K562 (cell line): Measurements from ENCODE around the gene CLCN1. TPM values are rescaled to one million over a fixed set of nuclear protein-coding genes. Genes with fewer than 3 reads are reported as not detected.

ENCODE experiments used
- ARHGAP35 ChIP-seq: fragments of 450-650 bp; IDR thresholded peaks from 2 replicates; pipeline ENCODE4 v1.6.1; 2018; ENCODE audit not compliant: partially characterized antibody
- BRCA1 ChIP-seq, 2 experiments: fragments of 450-650 bp in 1 of 2; sonication (generic) in 1 of 2; formaldehyde crosslinking in 1 of 2; IDR thresholded peaks; 2 replicates each; pipeline versions ENCODE4 v1.5.0 to v1.6.1; 2017 to 2020; ENCODE audit warnings: mild to moderate bottlenecking in 1 of 2, missing genetic modification reagents in 1 of 2
- CHD1 ChIP-seq: fragments of 200-600 bp; sonication (generic); IDR thresholded peaks from one replicate; pipeline ENCODE4 v1.6.1; 2012; ENCODE audit warnings: mild to moderate bottlenecking, moderate library complexity, low read length, inconsistent platforms
- E2F1 ChIP-seq: sonication (generic); formaldehyde crosslinking; IDR thresholded peaks from 2 replicates; pipeline ENCODE4 v1.8.1; 2023; ENCODE audit warnings: mild to moderate bottlenecking, missing genetic modification reagents, moderate library complexity
- KLF16 ChIP-seq: IDR thresholded peaks from 2 replicates; pipeline ENCODE4 v1.6.1; 2016; ENCODE audit warnings: antibody characterized with exemption
- MLLT1 ChIP-seq, 2 experiments: fragments of 450-650 bp; IDR thresholded peaks; 2 replicates each; pipeline ENCODE4 v1.6.1; 2016
- PHB ChIP-seq: fragments of 250-450 bp; sonication (Bioruptor Pico); IDR thresholded peaks from 2 replicates; pipeline ENCODE4 v1.5.0; 2021
- ZNF212 ChIP-seq: fragments of 450-650 bp; formaldehyde crosslinking; IDR thresholded peaks from 2 replicates; pipeline ENCODE4 v1.4.0; 2020; ENCODE audit warnings: mild to moderate bottlenecking
- ZNF551 ChIP-seq: fragments of 250-450 bp; sonication (Bioruptor Pico); IDR thresholded peaks from 2 replicates; pipeline ENCODE4 v1.5.0; 2021; ENCODE audit warnings: mild to moderate bottlenecking, moderate library complexity
- polyA plus RNA-seq, 8 experiments: library from polyadenylated mRNA; depleted of rRNA in 4 of 8; stranded (reverse) in 5 of 8; unstranded in 3 of 8; fragments of >200 nt; fragmentation: Nextera tagmentation in 2 of 8; fragmentation: Illumina TruSeq in 1 of 8; extraction: Ambion mirVana in 2 of 8; extraction: Trizol in 1 of 8; gene quantifications; 2 replicates each; pipeline versions ENCODE4 v1.2.1 to v1.2.3, GENCODE V29; 2011 to 2014; ENCODE audit warnings: inconsistent platforms in 1 of 8, missing spikeins in 1 of 8
- total RNA-seq, 7 experiments: library from RNA; depleted of rRNA in 6 of 7; stranded (reverse); fragments of >200 nt in 6 of 7; fragmentation: Illumina TruSeq in 2 of 7; extraction: Trizol in 2 of 7; gene quantifications; 2 replicates each; pipeline versions ENCODE4 v1.2.1 to v1.2.3, GENCODE V29; 2011 to 2021; ENCODE audit warnings: low replicate concordance in 1 of 7
- TF ChIP-seq, protein P1 (sequence below), 2 experiments: fragments of 450-650 bp; formaldehyde crosslinking in 1 of 2; IDR thresholded peaks; 2 replicates each; pipeline versions ENCODE4 v1.4.0 to v1.6.1; 2014 to 2020; ENCODE audit warnings: mild to moderate bottlenecking in 2 of 2, borderline replicate concordance in 1 of 2, low read depth in 1 of 2
- TF ChIP-seq, protein P2 (sequence below): IDR thresholded peaks from 2 replicates; pipeline ENCODE4 v1.6.1; 2011; ENCODE audit warnings: borderline replicate concordance, low read depth, mild to moderate bottlenecking, moderate library complexity, low read length; ENCODE audit not compliant: insufficient read depth, poor library complexity, severe bottlenecking
- TF ChIP-seq, protein P3 (sequence below), 3 experiments: IDR thresholded peaks in 2 of 3; conservative IDR thresholded peaks in 1 of 3; 2 replicates each; pipeline ENCODE4 v1.5.1; 2011 to 2012; ENCODE audit warnings: low read length in 3 of 3, mild to moderate bottlenecking in 3 of 3, control low read depth in 2 of 3, improper control_type of control experiment in 1 of 3, inconsistent platforms in 1 of 3, low read depth in 1 of 3, mixed read lengths in 1 of 3, moderate library complexity in 1 of 3; ENCODE audit not compliant: insufficient read depth in 2 of 3

Gene CLCN1
- total and polyA plus RNA-seq, 9 of the 15 experiments (the other 6 are each of a cell fraction or from before 2014, with no cell fraction given) = 0.01 to 0.11 (median 0.04) TPM; not detected in 4

DNA sequence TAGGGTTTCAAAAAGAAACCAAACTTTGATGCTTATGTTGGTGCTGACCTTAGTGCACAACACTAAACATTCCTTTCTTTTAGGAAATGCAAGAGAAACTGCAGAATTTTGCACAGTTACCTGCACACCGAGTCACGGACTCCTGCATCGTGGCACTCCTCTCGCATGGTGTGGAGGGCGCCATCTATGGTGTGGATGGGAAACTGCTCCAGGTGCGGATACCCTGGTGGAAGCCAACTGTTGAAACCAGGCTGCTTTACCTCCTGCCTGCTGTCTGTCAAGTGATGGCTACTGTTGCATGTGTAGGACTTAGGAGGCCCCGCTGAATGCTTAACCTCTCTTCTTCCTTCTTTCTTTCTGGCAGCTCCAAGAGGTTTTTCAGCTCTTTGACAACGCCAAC is 16.1 kb upstream of the CLCN1 start (continued):
- TF ChIP-seq, protein P1, sequence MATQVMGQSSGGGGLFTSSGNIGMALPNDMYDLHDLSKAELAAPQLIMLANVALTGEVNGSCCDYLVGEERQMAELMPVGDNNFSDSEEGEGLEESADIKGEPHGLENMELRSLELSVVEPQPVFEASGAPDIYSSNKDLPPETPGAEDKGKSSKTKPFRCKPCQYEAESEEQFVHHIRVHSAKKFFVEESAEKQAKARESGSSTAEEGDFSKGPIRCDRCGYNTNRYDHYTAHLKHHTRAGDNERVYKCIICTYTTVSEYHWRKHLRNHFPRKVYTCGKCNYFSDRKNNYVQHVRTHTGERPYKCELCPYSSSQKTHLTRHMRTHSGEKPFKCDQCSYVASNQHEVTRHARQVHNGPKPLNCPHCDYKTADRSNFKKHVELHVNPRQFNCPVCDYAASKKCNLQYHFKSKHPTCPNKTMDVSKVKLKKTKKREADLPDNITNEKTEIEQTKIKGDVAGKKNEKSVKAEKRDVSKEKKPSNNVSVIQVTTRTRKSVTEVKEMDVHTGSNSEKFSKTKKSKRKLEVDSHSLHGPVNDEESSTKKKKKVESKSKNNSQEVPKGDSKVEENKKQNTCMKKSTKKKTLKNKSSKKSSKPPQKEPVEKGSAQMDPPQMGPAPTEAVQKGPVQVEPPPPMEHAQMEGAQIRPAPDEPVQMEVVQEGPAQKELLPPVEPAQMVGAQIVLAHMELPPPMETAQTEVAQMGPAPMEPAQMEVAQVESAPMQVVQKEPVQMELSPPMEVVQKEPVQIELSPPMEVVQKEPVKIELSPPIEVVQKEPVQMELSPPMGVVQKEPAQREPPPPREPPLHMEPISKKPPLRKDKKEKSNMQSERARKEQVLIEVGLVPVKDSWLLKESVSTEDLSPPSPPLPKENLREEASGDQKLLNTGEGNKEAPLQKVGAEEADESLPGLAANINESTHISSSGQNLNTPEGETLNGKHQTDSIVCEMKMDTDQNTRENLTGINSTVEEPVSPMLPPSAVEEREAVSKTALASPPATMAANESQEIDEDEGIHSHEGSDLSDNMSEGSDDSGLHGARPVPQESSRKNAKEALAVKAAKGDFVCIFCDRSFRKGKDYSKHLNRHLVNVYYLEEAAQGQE (IDR thresholded peaks at IDR 0.05; ENCODE audit: borderline replicate concordance) = peak; percentile 40; the same call in 1 of the 2 replicates
- TF ChIP-seq, protein P1 (CRISPR knock-in tag; IDR thresholded peaks at IDR 0.05; ENCODE audit: low read depth) = no peak
- TF ChIP-seq, protein P2, sequence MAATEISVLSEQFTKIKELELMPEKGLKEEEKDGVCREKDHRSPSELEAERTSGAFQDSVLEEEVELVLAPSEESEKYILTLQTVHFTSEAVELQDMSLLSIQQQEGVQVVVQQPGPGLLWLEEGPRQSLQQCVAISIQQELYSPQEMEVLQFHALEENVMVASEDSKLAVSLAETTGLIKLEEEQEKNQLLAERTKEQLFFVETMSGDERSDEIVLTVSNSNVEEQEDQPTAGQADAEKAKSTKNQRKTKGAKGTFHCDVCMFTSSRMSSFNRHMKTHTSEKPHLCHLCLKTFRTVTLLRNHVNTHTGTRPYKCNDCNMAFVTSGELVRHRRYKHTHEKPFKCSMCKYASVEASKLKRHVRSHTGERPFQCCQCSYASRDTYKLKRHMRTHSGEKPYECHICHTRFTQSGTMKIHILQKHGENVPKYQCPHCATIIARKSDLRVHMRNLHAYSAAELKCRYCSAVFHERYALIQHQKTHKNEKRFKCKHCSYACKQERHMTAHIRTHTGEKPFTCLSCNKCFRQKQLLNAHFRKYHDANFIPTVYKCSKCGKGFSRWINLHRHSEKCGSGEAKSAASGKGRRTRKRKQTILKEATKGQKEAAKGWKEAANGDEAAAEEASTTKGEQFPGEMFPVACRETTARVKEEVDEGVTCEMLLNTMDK = peak; percentile 74
- TF ChIP-seq ZNF551 (CRISPR knock-in tag) (no peak), BRCA1 (IDR thresholded peaks at IDR 0.05) (no peak), BRCA1 (CRISPR knock-in tag; IDR thresholded peaks at IDR 0.05) (no peak), ZNF212 (CRISPR knock-in tag) (no peak), MLLT1 (IDR thresholded peaks at IDR 0.05) (0 out of 4 replicates have a peak, but pooled peaks of 1 of the 2 experiments have one; percentile 30), E2F1 (CRISPR knock-in tag) (no peak), CHD1 (no peak), KLF16 (no peak), ARHGAP35 (no peak), PHB (CRISPR knock-in tag) (no peak)
- TF ChIP-seq, protein P3, sequence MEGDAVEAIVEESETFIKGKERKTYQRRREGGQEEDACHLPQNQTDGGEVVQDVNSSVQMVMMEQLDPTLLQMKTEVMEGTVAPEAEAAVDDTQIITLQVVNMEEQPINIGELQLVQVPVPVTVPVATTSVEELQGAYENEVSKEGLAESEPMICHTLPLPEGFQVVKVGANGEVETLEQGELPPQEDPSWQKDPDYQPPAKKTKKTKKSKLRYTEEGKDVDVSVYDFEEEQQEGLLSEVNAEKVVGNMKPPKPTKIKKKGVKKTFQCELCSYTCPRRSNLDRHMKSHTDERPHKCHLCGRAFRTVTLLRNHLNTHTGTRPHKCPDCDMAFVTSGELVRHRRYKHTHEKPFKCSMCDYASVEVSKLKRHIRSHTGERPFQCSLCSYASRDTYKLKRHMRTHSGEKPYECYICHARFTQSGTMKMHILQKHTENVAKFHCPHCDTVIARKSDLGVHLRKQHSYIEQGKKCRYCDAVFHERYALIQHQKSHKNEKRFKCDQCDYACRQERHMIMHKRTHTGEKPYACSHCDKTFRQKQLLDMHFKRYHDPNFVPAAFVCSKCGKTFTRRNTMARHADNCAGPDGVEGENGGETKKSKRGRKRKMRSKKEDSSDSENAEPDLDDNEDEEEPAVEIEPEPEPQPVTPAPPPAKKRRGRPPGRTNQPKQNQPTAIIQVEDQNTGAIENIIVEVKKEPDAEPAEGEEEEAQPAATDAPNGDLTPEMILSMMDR (IDR thresholded peaks at IDR 0.05 in 2 of 3, conservative IDR thresholded peaks at IDR 0.05 in 1 of 3; ENCODE audit: insufficient read depth in 2 of 3, low read depth in 1 of 3, low read length in 3 of 3) = peak; percentile 77 to 87 (median 83)
